ENCODE measurements around the gene CDH23. TPM values are rescaled to one million over a fixed set of nuclear protein-coding genes. Genes with fewer than 3 reads are reported as not detected.

Gene CDH23
- total RNA-seq, 1 experiment from 2014 or later = 2.9 TPM

DNA sequence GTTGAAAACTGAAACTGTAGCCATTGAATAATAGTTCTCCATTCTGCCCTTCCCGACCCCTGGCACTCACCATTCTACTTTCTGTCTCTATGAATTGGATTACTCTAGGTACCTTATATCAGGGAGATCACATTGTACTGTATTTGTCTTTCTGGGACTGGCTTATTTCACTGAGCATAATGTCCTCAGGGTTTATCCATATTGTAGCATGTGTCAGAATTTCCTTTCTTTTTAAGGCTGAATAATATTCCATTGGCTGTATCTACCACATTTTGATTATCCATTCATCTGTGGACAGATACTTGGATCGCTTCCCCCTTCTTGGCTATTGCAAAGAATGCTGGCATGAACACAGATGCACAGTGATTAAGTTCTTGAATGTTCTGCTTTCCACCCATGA lies 107.4 kb downstream of the CDH23 start:
- no peak for ATAC-seq

DNA sequence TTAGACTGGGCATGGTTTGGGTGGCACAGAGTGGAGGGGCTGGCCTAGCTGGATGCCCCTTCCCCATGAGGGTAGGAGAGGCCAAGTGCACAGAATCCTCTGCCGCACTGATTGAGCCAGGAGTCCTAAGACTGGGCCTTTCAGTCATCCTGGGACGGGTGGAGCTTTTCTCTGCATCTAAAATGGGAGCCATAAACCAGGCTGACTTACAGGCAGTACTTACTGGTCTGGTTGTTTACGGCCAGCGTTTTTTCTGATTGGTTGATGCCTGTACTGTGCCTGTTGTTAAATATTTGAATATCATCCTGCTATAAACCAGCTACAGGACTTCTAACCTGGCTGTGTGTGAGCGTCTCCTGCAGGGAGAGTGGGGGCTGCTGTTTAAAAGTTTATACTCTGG lies 107.8 kb downstream of the CDH23 start:
- no peak for TF ChIP-seq ZNF416 (CRISPR knock-in tag; IDR thresholded peaks at IDR 0.05)
- no peak for TF ChIP-seq ELF4 (CRISPR knock-in tag; IDR thresholded peaks at IDR 0.05; ENCODE audit: low read depth)
- TF ChIP-seq, protein P1, sequence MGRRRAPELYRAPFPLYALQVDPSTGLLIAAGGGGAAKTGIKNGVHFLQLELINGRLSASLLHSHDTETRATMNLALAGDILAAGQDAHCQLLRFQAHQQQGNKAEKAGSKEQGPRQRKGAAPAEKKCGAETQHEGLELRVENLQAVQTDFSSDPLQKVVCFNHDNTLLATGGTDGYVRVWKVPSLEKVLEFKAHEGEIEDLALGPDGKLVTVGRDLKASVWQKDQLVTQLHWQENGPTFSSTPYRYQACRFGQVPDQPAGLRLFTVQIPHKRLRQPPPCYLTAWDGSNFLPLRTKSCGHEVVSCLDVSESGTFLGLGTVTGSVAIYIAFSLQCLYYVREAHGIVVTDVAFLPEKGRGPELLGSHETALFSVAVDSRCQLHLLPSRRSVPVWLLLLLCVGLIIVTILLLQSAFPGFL (CRISPR knock-in tag; IDR thresholded peaks at IDR 0.05; ENCODE audit: borderline replicate concordance) = no peak
- TF ChIP-seq ATF1 (CRISPR knock-in tag; IDR thresholded peaks at IDR 0.05) = no peak
- no peak for TF ChIP-seq MXD4 (CRISPR knock-in tag; IDR thresholded peaks at IDR 0.05; ENCODE audit: borderline replicate concordance)
- TF ChIP-seq, protein P2, sequence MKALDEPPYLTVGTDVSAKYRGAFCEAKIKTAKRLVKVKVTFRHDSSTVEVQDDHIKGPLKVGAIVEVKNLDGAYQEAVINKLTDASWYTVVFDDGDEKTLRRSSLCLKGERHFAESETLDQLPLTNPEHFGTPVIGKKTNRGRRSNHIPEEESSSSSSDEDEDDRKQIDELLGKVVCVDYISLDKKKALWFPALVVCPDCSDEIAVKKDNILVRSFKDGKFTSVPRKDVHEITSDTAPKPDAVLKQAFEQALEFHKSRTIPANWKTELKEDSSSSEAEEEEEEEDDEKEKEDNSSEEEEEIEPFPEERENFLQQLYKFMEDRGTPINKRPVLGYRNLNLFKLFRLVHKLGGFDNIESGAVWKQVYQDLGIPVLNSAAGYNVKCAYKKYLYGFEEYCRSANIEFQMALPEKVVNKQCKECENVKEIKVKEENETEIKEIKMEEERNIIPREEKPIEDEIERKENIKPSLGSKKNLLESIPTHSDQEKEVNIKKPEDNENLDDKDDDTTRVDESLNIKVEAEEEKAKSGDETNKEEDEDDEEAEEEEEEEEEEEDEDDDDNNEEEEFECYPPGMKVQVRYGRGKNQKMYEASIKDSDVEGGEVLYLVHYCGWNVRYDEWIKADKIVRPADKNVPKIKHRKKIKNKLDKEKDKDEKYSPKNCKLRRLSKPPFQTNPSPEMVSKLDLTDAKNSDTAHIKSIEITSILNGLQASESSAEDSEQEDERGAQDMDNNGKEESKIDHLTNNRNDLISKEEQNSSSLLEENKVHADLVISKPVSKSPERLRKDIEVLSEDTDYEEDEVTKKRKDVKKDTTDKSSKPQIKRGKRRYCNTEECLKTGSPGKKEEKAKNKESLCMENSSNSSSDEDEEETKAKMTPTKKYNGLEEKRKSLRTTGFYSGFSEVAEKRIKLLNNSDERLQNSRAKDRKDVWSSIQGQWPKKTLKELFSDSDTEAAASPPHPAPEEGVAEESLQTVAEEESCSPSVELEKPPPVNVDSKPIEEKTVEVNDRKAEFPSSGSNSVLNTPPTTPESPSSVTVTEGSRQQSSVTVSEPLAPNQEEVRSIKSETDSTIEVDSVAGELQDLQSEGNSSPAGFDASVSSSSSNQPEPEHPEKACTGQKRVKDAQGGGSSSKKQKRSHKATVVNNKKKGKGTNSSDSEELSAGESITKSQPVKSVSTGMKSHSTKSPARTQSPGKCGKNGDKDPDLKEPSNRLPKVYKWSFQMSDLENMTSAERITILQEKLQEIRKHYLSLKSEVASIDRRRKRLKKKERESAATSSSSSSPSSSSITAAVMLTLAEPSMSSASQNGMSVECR (CRISPR knock-in tag; IDR thresholded peaks at IDR 0.05; ENCODE audit: borderline replicate concordance) = no peak
- TF ChIP-seq RORB (CRISPR knock-in tag; IDR thresholded peaks at IDR 0.05) = no peak
- no peak for TF ChIP-seq RELA (CRISPR knock-in tag; IDR thresholded peaks at IDR 0.05; ENCODE audit: borderline replicate concordance)
- TF ChIP-seq, protein P3, sequence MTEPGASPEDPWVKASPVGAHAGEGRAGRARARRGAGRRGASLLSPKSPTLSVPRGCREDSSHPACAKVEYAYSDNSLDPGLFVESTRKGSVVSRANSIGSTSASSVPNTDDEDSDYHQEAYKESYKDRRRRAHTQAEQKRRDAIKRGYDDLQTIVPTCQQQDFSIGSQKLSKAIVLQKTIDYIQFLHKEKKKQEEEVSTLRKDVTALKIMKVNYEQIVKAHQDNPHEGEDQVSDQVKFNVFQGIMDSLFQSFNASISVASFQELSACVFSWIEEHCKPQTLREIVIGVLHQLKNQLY (CRISPR knock-in tag; IDR thresholded peaks at IDR 0.05) = no peak
- TF ChIP-seq, protein P4, sequence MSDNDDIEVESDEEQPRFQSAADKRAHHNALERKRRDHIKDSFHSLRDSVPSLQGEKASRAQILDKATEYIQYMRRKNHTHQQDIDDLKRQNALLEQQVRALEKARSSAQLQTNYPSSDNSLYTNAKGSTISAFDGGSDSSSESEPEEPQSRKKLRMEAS (CRISPR knock-in tag; IDR thresholded peaks at IDR 0.05) = no peak
- TF ChIP-seq ZNF219 (CRISPR knock-in tag; IDR thresholded peaks at IDR 0.05; ENCODE audit: borderline replicate concordance) = no peak
- TF ChIP-seq, protein P5, sequence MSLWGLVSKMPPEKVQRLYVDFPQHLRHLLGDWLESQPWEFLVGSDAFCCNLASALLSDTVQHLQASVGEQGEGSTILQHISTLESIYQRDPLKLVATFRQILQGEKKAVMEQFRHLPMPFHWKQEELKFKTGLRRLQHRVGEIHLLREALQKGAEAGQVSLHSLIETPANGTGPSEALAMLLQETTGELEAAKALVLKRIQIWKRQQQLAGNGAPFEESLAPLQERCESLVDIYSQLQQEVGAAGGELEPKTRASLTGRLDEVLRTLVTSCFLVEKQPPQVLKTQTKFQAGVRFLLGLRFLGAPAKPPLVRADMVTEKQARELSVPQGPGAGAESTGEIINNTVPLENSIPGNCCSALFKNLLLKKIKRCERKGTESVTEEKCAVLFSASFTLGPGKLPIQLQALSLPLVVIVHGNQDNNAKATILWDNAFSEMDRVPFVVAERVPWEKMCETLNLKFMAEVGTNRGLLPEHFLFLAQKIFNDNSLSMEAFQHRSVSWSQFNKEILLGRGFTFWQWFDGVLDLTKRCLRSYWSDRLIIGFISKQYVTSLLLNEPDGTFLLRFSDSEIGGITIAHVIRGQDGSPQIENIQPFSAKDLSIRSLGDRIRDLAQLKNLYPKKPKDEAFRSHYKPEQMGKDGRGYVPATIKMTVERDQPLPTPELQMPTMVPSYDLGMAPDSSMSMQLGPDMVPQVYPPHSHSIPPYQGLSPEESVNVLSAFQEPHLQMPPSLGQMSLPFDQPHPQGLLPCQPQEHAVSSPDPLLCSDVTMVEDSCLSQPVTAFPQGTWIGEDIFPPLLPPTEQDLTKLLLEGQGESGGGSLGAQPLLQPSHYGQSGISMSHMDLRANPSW (CRISPR knock-in tag; conservative IDR thresholded peaks at IDR 0.05; ENCODE audit: low read depth) = no peak
- TF ChIP-seq, protein P6, sequence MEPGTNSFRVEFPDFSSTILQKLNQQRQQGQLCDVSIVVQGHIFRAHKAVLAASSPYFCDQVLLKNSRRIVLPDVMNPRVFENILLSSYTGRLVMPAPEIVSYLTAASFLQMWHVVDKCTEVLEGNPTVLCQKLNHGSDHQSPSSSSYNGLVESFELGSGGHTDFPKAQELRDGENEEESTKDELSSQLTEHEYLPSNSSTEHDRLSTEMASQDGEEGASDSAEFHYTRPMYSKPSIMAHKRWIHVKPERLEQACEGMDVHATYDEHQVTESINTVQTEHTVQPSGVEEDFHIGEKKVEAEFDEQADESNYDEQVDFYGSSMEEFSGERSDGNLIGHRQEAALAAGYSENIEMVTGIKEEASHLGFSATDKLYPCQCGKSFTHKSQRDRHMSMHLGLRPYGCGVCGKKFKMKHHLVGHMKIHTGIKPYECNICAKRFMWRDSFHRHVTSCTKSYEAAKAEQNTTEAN (CRISPR knock-in tag; IDR thresholded peaks at IDR 0.05) = no peak
- TF ChIP-seq, protein P7, sequence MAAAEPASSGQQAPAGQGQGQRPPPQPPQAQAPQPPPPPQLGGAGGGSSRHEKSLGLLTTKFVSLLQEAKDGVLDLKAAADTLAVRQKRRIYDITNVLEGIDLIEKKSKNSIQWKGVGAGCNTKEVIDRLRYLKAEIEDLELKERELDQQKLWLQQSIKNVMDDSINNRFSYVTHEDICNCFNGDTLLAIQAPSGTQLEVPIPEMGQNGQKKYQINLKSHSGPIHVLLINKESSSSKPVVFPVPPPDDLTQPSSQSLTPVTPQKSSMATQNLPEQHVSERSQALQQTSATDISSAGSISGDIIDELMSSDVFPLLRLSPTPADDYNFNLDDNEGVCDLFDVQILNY (CRISPR knock-in tag; IDR thresholded peaks at IDR 0.05) = no peak
- Mint-ChIP-seq H3K27ac (no peak overlapping the region), H3K9me3 (peaks cover 4% of the 10 kb centered on the region; the same call in 1 of the 2 replicates), H3K36me3 (no peaks in the 10 kb centered on the region), H3K4me1 (0 out of 2 replicates have a peak, but pooled peaks cover 8% of the 10 kb centered on the region), H3K4me3 (no peak overlapping the region), H3K27me3 (ENCODE audit: low read depth) (peaks cover 21% of the 10 kb centered on the region)
- DNase-seq (ENCODE audit: low spot score) (no peak), ATAC-seq (no peak)
- ChIA-PET POLR2A (no interaction called here), CTCF (no interaction called here)

More for the DNA sequence above, 107.4 kb downstream of the CDH23 start:
- 0 out of 2 replicates have a peak, but pooled peaks cover 8% of the 10 kb centered on the region for H3K4me1 Mint-ChIP-seq
- no peak overlapping the region for H3K4me3 Mint-ChIP-seq
- no peak for TF ChIP-seq FOXJ3 (CRISPR knock-in tag; IDR thresholded peaks at IDR 0.05; ENCODE audit: borderline replicate concordance)
- TF ChIP-seq, protein P8, sequence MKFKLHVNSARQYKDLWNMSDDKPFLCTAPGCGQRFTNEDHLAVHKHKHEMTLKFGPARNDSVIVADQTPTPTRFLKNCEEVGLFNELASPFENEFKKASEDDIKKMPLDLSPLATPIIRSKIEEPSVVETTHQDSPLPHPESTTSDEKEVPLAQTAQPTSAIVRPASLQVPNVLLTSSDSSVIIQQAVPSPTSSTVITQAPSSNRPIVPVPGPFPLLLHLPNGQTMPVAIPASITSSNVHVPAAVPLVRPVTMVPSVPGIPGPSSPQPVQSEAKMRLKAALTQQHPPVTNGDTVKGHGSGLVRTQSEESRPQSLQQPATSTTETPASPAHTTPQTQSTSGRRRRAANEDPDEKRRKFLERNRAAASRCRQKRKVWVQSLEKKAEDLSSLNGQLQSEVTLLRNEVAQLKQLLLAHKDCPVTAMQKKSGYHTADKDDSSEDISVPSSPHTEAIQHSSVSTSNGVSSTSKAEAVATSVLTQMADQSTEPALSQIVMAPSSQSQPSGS (CRISPR knock-in tag; IDR thresholded peaks at IDR 0.05; ENCODE audit: borderline replicate concordance, low read depth) = no peak
- ChIA-PET POLR2A (no interaction called here), CTCF (no interaction called here)
- no peaks in the 10 kb centered on the region for H3K36me3 Mint-ChIP-seq
- no peak overlapping the region for H3K27ac Mint-ChIP-seq
- no peak for DNase-seq (ENCODE audit: low spot score)
- peaks cover 25% of the 10 kb centered on the region for H3K27me3 Mint-ChIP-seq (ENCODE audit: low read depth)
- H3K9me3 Mint-ChIP-seq = peaks cover 4% of the 10 kb centered on the region; the same call in 1 of the 2 replicates

All from WTC11 (cell line).